Lower leg skin (tissue), 4 donors: ENCODE measurements around the gene BRF1. TPM values are rescaled to one million over a fixed set of nuclear protein-coding genes. Genes with fewer than 3 reads are reported as not detected.

Source experiments
- DNase-seq, 2 donors: peaks; one replicate each; pipeline ENCODE4 v3.0.0-alpha.2; 2019; ENCODE audit warnings: low spot score in 2 of 2
- H3K4me3 ChIP-seq: fragments of 200-600 bp; sonication (generic); 2 replicates; pipeline ENCODE4 v1.5.1; 2017; ENCODE audit warnings: mild to moderate bottlenecking, low read depth; ENCODE audit not compliant: poor library complexity, severe bottlenecking
- CTCF ChIP-seq, 3 donors: fragments of 450-650 bp; IDR thresholded peaks; one replicate each; pipeline ENCODE4 v1.5.1; 2016; ENCODE audit warnings: antibody characterized with exemption in 3 of 3, mild to moderate bottlenecking in 3 of 3, moderate library complexity in 2 of 3
- POLR2A ChIP-seq, 2 donors: fragments of 450-650 bp; IDR thresholded peaks; one replicate each; pipeline ENCODE4 v1.6.1; 2016 to 2017; ENCODE audit warnings: antibody characterized with exemption in 2 of 2, mild to moderate bottlenecking in 1 of 2, moderate library complexity in 1 of 2
- WGBS, 2 donors: methylation state at CpG; one replicate each; pipeline ENCODE4 v1.1.5; 2018; 5-methylcytosine and 5-hydroxymethylcytosine counted together
- intact Hi-C: fragments of 100-400 bp; cut with DNase I; formaldehyde crosslinking; loops from one replicate; pipeline ENCODE4 v1.15.0; 2023; ENCODE audit warnings: low total_unique reads
- total RNA-seq, 4 donors: library from RNA; depleted of rRNA; stranded (reverse); fragments of >200 nt; gene quantifications; one replicate each; pipeline ENCODE4 v1.1.0, GENCODE V29; 2016

Gene BRF1
- total RNA-seq, 4 donors from 2014 or later: 32.7 to 74.5 (median 43.0) TPM

GRCh38 chr14:105229099-105229655 is 71.6 kb downstream of the BRF1 start:
- DNase-seq: no peak
- H3K4me3 ChIP-seq: no peak overlapping the region
- intact Hi-C loops: no loop called here
- TF ChIP-seq CTCF (IDR thresholded peaks at IDR 0.05): no peak
- TF ChIP-seq POLR2A (IDR thresholded peaks at IDR 0.05): no peak
- 93 to 95% methylated on average over 14 to 15 of the region's 18 CpGs for WGBS, 2 donors

GRCh38 chr14:105228562-105228961 is 72.2 kb downstream of the BRF1 start:
- H3K4me3 ChIP-seq: no peak overlapping the region
- WGBS, 2 donors: 76 to 85% methylated on average over 16 to 17 of the region's 17 CpGs
- TF ChIP-seq CTCF (IDR thresholded peaks at IDR 0.05) (no peak), POLR2A (IDR thresholded peaks at IDR 0.05) (no peak)
- intact Hi-C loops: no loop called here
- DNase-seq: no peak

GRCh38 chr14:105227346-105227745 is 73.5 kb downstream of the BRF1 start:
- no peak overlapping the region for H3K4me3 ChIP-seq
- no peak for TF ChIP-seq POLR2A (IDR thresholded peaks at IDR 0.05)
- TF ChIP-seq CTCF (IDR thresholded peaks at IDR 0.05): no peak
- no peak for DNase-seq
- intact Hi-C loops: no loop called here
- 95 to 96% methylated on average over 14 of the region's 14 CpGs for WGBS, 2 donors

GRCh38 chr14:105226198-105226597 is 74.6 kb downstream of the BRF1 start:
- 94 to 97% methylated on average over 10 of the region's 10 CpGs for WGBS, 2 donors

GRCh38 chr14:105224845-105225570 is 75.8 kb downstream of the BRF1 start:
- 68 to 75% methylated on average over 8 to 11 of the region's 11 CpGs for WGBS, 2 donors
- DNase-seq: no peak
- intact Hi-C loops: no loop called here
- no peak overlapping the region for H3K4me3 ChIP-seq
- TF ChIP-seq POLR2A (IDR thresholded peaks at IDR 0.05): no peak
- no peak for TF ChIP-seq CTCF (IDR thresholded peaks at IDR 0.05)

More at GRCh38 chr14:105226198-105226597, 74.6 kb downstream of the BRF1 start:
- no peak overlapping the region for H3K4me3 ChIP-seq
- TF ChIP-seq POLR2A (IDR thresholded peaks at IDR 0.05) (no peak), CTCF (IDR thresholded peaks at IDR 0.05) (no peak)
- no peak for DNase-seq
- intact Hi-C loops: no loop called here
